H9 (cell line): ENCODE data around the gene ATF1. TPM values are rescaled to one million over a fixed set of nuclear protein-coding genes. Genes with fewer than 3 reads are reported as not detected.

Experiments
- DNase-seq: peaks from one replicate; pipeline ENCODE4 v3.0.0-alpha.2; 2017
- H2AFZ ChIP-seq: one replicate; pipeline ENCODE4 v1.6.1; 2013; ENCODE audit warnings: mild to moderate bottlenecking, low read length, control low read depth, moderate library complexity
- H2AK5ac ChIP-seq: 2 replicates; pipeline ENCODE4 v1.6.1; 2013; ENCODE audit warnings: low read length, control low read depth, mixed read lengths; ENCODE audit not compliant: insufficient read length
- H2BK120ac ChIP-seq: one replicate; pipeline ENCODE4 v1.6.1; 2013; ENCODE audit warnings: low read depth, mild to moderate bottlenecking, low read length, control low read depth, inconsistent platforms; ENCODE audit not compliant: poor library complexity, severe bottlenecking
- H2BK12ac ChIP-seq: 2 replicates; pipeline ENCODE4 v1.6.1; 2013; ENCODE audit warnings: low read length, control low read depth, mixed read lengths, low read depth; ENCODE audit not compliant: insufficient read length
- H2BK15ac ChIP-seq: 2 replicates; pipeline ENCODE4 v1.6.1; 2013; ENCODE audit warnings: low read depth, low read length, control low read depth
- H2BK20ac ChIP-seq: one replicate; pipeline ENCODE4 v1.6.1; 2013; ENCODE audit warnings: low read depth, mild to moderate bottlenecking, low read length, control low read depth, inconsistent platforms; ENCODE audit not compliant: poor library complexity, severe bottlenecking
- H2BK5ac ChIP-seq: 2 replicates; pipeline ENCODE4 v1.6.1; 2013; ENCODE audit warnings: low read length, control low read depth, mixed read lengths; ENCODE audit not compliant: insufficient read length
- H3K14ac ChIP-seq: 2 replicates; pipeline ENCODE4 v1.6.1; 2013; ENCODE audit warnings: low read length, control low read depth; ENCODE audit not compliant: insufficient read depth
- H3K18ac ChIP-seq: 2 replicates; pipeline ENCODE4 v1.6.1; 2013; ENCODE audit warnings: low read depth, mild to moderate bottlenecking, mixed read lengths, low read length, control low read depth; ENCODE audit not compliant: insufficient read length
- H3K23ac ChIP-seq: 2 replicates; pipeline ENCODE4 v1.6.1; 2013; ENCODE audit warnings: low read length, control low read depth, mixed read lengths, low read depth; ENCODE audit not compliant: insufficient read length
- H3K23me2 ChIP-seq: 2 replicates; pipeline ENCODE4 v1.6.1; 2013; ENCODE audit warnings: low read depth, mild to moderate bottlenecking, mixed read lengths, low read length, control low read depth; ENCODE audit not compliant: insufficient read length, poor library complexity, severe bottlenecking
- H3K27ac ChIP-seq: 2 replicates; pipeline ENCODE4 v1.5.1; 2013; ENCODE audit warnings: low read length, control low read depth, mixed read lengths, low read depth; ENCODE audit not compliant: insufficient read length
- H3K27me3 ChIP-seq: 2 replicates; pipeline ENCODE4 v1.6.1; 2013; ENCODE audit warnings: low read length, control low read depth, inconsistent platforms; ENCODE audit not compliant: insufficient read depth
- H3K4ac ChIP-seq: 2 replicates; pipeline ENCODE4 v1.6.1; 2013; ENCODE audit warnings: low read depth, mild to moderate bottlenecking, control low read depth, inconsistent platforms, low read length, moderate library complexity
- H3K4me1 ChIP-seq: 2 replicates; pipeline ENCODE4 v1.6.1; 2013; ENCODE audit warnings: low read length, control low read depth, inconsistent platforms; ENCODE audit not compliant: insufficient read depth
- H3K4me2 ChIP-seq: 2 replicates; pipeline ENCODE4 v1.6.1; 2013; ENCODE audit warnings: low read length, control low read depth, mixed read lengths; ENCODE audit not compliant: insufficient read length, insufficient read depth
- H3K56ac ChIP-seq: 2 replicates; pipeline ENCODE4 v1.6.1; 2013; ENCODE audit warnings: low read depth, mild to moderate bottlenecking, mixed read lengths, low read length, control low read depth; ENCODE audit not compliant: insufficient read length
- H3K79me1 ChIP-seq: 2 replicates; pipeline ENCODE4 v1.6.1; 2013; ENCODE audit warnings: low read depth, mild to moderate bottlenecking, moderate library complexity, low read length, control low read depth, inconsistent platforms; ENCODE audit not compliant: insufficient read depth, poor library complexity, severe bottlenecking
- H3K79me2 ChIP-seq: 2 replicates; pipeline ENCODE4 v1.6.1; 2013; ENCODE audit warnings: low read length, control low read depth, inconsistent platforms; ENCODE audit not compliant: insufficient read depth
- H3K9ac ChIP-seq: 2 replicates; pipeline ENCODE4 v1.6.1; 2013; ENCODE audit warnings: low read length, control low read depth, mixed read lengths; ENCODE audit not compliant: insufficient read length; ENCODE audit errors: extremely low read depth
- H3K9me3 ChIP-seq: one replicate; pipeline ENCODE4 v1.6.1; 2013; ENCODE audit warnings: low read depth, low read length, inconsistent platforms; ENCODE audit not compliant: control insufficient read depth
- H3T11ph ChIP-seq: one replicate; pipeline ENCODE4 v1.6.1; 2013; ENCODE audit warnings: mild to moderate bottlenecking, low read length, control low read depth, inconsistent platforms
- H4K20me1 ChIP-seq: one replicate; pipeline ENCODE4 v1.6.1; 2013; ENCODE audit not compliant: control insufficient read depth, insufficient read length, insufficient read depth
- H4K5ac ChIP-seq: 2 replicates; pipeline ENCODE4 v1.6.1; 2013; ENCODE audit warnings: low read depth, mild to moderate bottlenecking, mixed read lengths, low read length, control low read depth; ENCODE audit not compliant: insufficient read length
- H4K8ac ChIP-seq: replicated peaks from 2 replicates; pipeline ENCODE4 v1.6.1; 2013; ENCODE audit warnings: low read length, control low read depth, mixed read lengths, low read depth; ENCODE audit not compliant: insufficient read length
- H4K91ac ChIP-seq: 2 replicates; pipeline ENCODE4 v1.6.1; 2013; ENCODE audit warnings: low read depth, mild to moderate bottlenecking, moderate library complexity, mixed read lengths, low read length, control low read depth; ENCODE audit not compliant: insufficient read length
- H3K27ac Mint-ChIP-seq, 3 experiments: 2 replicates in 2 of 3; 3 replicates in 1 of 3; pipeline ENCODE4 v1.8.0; 2020 to 2021; ENCODE audit warnings: mixed read lengths in 3 of 3, mild to moderate bottlenecking in 1 of 3, moderate library complexity in 1 of 3
- H3K27me3 Mint-ChIP-seq: 2 replicates; pipeline ENCODE4 v1.8.0; 2021; ENCODE audit warnings: low read depth, mild to moderate bottlenecking, moderate library complexity, mixed read lengths
- H3K36me3 Mint-ChIP-seq, 3 experiments: 2 replicates in 2 of 3; 3 replicates in 1 of 3; pipeline ENCODE4 v1.8.0; 2020 to 2021; ENCODE audit warnings: low read depth in 3 of 3, mixed read lengths in 3 of 3; ENCODE audit not compliant: insufficient read depth in 1 of 3
- H3K4me1 Mint-ChIP-seq, 2 experiments: 2 replicates each; pipeline ENCODE4 v1.8.0; 2020; ENCODE audit warnings: mixed read lengths in 2 of 2
- H3K4me3 Mint-ChIP-seq, 2 experiments: 2 replicates in 1 of 2; 3 replicates in 1 of 2; pipeline ENCODE4 v1.8.0; 2020 to 2021; ENCODE audit warnings: mild to moderate bottlenecking in 2 of 2, mixed read lengths in 2 of 2, moderate library complexity in 1 of 2
- H3K9me3 Mint-ChIP-seq, 2 experiments: 2 replicates in 1 of 2; 3 replicates in 1 of 2; pipeline ENCODE4 v1.8.0; 2020; ENCODE audit warnings: mild to moderate bottlenecking in 2 of 2, mixed read lengths in 2 of 2, moderate library complexity in 1 of 2
- CTCF ChIP-seq: fragments of 200-600 bp; sonication (generic); conservative IDR thresholded peaks from 3 replicates; pipeline ENCODE4 v1.8.0; 2021; ENCODE audit warnings: antibody characterized with exemption, mild to moderate bottlenecking
- WGBS: extraction: QIAGEN DNeasy Blood & Tissue Kit; methylation state at CpG from one replicate; pipeline ENCODE4 v1.1.7; 2013; ENCODE audit warnings: missing lambda C conversion rate, low lambda C conversion rate, mixed read lengths; ENCODE audit not compliant: insufficient read length; ENCODE audit errors: extremely low coverage; 5-methylcytosine and 5-hydroxymethylcytosine counted together
- total RNA-seq: library from RNA; stranded (reverse); gene quantifications from 2 replicates; pipeline ENCODE4 v1.2.1, GENCODE V29; 2021

Gene ATF1
- total RNA-seq, 1 experiment from 2014 or later: 47.8 TPM

- Histone ChIP-seq H3K23ac (no peak overlapping the region), H3K18ac (no peak overlapping the region), H3K79me1 (peaks cover 12% of the 10 kb centered on the region), H4K91ac (no peak overlapping the region), H2BK12ac (no peak overlapping the region), H3K79me2 (peaks cover 21% of the 10 kb centered on the region), H3K9ac (peak overlapping the region; percentile 67), H3K14ac (no peak overlapping the region), H4K8ac (no peak overlapping the region), H2AFZ (no peak overlapping the region), H2AK5ac (no peak overlapping the region), H3K56ac (no peak overlapping the region), H3K9me3 (no peaks in the 10 kb centered on the region), H4K5ac (no peak overlapping the region), H3K27me3 (no peaks in the 10 kb centered on the region), H4K20me1 (no peaks in the 10 kb centered on the region), H2BK120ac (no peak overlapping the region), H3K27ac (no peak overlapping the region), H3T11ph (no peak overlapping the region), H3K4me1 (no peaks in the 10 kb centered on the region; the same call in 1 of the 2 replicates), H3K23me2 (peaks cover 8% of the 10 kb centered on the region), H2BK5ac (no peak overlapping the region), H2BK15ac (no peak overlapping the region), H2BK20ac (no peak overlapping the region), H3K4ac (no peak overlapping the region), H3K4me2 (peak overlapping the region; percentile 77)
- peaks cover 0 to 4% of the 10 kb centered on the region in 2 experiments; a peak in 3 of 5 replicates for H3K9me3 Mint-ChIP-seq
- peaks cover 24% of the 10 kb centered on the region in 2 experiments for H3K4me1 Mint-ChIP-seq
- peaks cover 5 to 9% (median 5%) of the 10 kb centered on the region in 3 experiments for H3K36me3 Mint-ChIP-seq
- H3K27me3 Mint-ChIP-seq: no peaks in the 10 kb centered on the region
- WGBS: no CpG with 5 or more reads among the region's 13 CpGs
- peak; percentile 46 for DNase-seq
- peak; percentile 80 for TF ChIP-seq CTCF
- peak overlapping the region; percentile 66 to 80 (median 75); a peak in 6 of 7 replicates for H3K27ac Mint-ChIP-seq
- H3K4me3 Mint-ChIP-seq: peak overlapping the region; percentile 88
Measured at GRCh38 chr12:50765095-50765911, 1.4 kb downstream of the ATF1 start.
